ENCODE measurements around the gene MRC2. TPM values are rescaled to one million over a fixed set of nuclear protein-coding genes. Genes with fewer than 3 reads are reported as not detected.

The MRC2 gene
- total RNA-seq, 4 donors from 2014 or later = 7.9 to 47.2 (median 14.5) TPM

DNA sequence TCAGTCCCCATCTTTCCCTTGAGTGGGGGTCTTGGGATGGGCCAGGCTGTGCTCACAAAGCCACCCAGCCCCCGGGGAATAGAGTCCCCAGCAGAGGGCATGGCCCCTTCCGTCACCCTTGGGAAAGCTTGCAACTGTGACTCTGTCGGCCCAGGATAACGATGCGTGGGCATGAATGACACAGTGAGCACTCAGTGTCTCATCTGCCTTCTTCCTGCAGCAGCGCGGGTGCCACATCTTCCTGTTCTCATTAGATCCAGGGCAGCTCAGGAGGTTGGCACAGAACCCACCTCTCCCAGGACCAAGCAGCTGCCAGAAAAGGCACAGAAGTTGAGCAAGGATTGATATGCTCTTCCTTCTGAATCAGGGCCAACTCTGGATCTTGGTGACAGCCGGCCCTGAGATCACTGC is 84.7 kb downstream of the MRC2 start:
- WGBS, 2 donors (ENCODE audit: low coverage in 1 of 2) = 76% methylated on average over 8 of the region's 8 CpGs; no CpG with 5 or more reads in 1 of the 2 donors
- no peaks in the 10 kb centered on the region for H3K4me1 ChIP-seq
- no peak overlapping the region for H3K27ac ChIP-seq
- no peaks in the 10 kb centered on the region for H3K27me3 ChIP-seq
- no peak for DNase-seq
- H3K4me3 ChIP-seq = no peak overlapping the region
- TF ChIP-seq, protein P1, sequence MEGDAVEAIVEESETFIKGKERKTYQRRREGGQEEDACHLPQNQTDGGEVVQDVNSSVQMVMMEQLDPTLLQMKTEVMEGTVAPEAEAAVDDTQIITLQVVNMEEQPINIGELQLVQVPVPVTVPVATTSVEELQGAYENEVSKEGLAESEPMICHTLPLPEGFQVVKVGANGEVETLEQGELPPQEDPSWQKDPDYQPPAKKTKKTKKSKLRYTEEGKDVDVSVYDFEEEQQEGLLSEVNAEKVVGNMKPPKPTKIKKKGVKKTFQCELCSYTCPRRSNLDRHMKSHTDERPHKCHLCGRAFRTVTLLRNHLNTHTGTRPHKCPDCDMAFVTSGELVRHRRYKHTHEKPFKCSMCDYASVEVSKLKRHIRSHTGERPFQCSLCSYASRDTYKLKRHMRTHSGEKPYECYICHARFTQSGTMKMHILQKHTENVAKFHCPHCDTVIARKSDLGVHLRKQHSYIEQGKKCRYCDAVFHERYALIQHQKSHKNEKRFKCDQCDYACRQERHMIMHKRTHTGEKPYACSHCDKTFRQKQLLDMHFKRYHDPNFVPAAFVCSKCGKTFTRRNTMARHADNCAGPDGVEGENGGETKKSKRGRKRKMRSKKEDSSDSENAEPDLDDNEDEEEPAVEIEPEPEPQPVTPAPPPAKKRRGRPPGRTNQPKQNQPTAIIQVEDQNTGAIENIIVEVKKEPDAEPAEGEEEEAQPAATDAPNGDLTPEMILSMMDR (IDR thresholded peaks at IDR 0.05) = no peak
- TF ChIP-seq EP300 (IDR thresholded peaks at IDR 0.05; ENCODE audit: low read depth) = no peak
- no peak for TF ChIP-seq POLR2A (IDR thresholded peaks at IDR 0.05)
- TF ChIP-seq POLR2AphosphoS5 (IDR thresholded peaks at IDR 0.05) = no peak
- H3K36me3 ChIP-seq = no peaks in the 10 kb centered on the region
- in situ Hi-C loops (cut with MboI; ENCODE audit: low pct_ligation_motif_present in 1 of 4, low pct_unique_long_range_greater_than_20kb in 1 of 4, low sequenced_read_pairs in 3 of 4) (loop anchor here in 2 of 4 donors (10.0 to 25.0 kb wide), 2 partner anchors 253 to 700 kb away; partner anchors contain the start of gene TANC2 (in 1 of the 2)), intact Hi-C loops (cut with DNase I; ENCODE audit: low total_unique reads) (no loop called here)
- H3K9me3 ChIP-seq = no peaks in the 10 kb centered on the region

DNA sequence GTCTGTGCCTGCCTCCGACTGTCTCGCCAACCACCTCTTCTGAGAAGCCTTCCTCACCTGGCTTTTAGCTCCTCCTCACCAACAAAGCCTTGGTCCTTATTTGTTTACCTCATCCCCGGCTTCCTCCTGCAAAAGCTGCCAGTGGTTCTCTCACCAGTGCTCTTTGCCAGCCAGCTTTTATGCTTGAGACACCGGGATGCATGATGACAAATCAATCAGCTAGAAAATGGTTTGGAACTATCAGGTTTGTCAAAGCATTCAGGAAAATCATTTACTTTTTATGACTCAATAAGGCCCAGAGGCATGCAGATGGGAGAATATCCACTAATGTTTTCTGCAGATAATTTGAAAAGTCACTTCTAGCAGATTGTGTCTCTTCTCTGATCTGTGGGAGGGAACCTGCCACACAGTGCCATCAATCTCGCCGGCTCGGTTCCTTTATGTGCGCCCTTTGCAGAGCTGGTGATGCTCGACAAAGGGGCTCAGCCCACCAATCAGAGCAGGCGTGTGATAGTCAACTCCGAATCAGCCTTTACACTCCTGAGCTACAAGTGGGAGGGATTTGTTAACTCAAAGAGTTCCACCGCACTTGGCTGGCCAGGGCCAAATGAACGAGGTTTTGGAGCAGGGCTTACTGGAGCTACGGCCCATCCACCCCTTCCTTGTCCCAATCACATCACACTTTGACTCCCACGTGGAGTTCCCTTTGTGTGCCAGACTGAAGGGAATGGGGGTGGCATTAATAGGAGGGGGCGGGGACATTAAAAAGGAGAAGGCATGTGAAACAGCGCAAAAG is 85.8 kb downstream of the MRC2 start:
- Histone ChIP-seq H3K36me3 (no peaks in the 10 kb centered on the region), H3K9me3 (no peaks in the 10 kb centered on the region), H3K27me3 (no peaks in the 10 kb centered on the region), H3K27ac (no peak overlapping the region), H3K4me1 (no peaks in the 10 kb centered on the region), H3K4me3 (no peak overlapping the region)
- 87 to 89% methylated on average over 7 to 17 of the region's 17 CpGs for WGBS, 2 donors (ENCODE audit: low coverage in 1 of 2)
- in situ Hi-C loops (cut with MboI; ENCODE audit: low pct_ligation_motif_present in 1 of 4, low pct_unique_long_range_greater_than_20kb in 1 of 4, low sequenced_read_pairs in 3 of 4) (loop anchor here in 2 of 4 donors (10.0 to 25.0 kb wide), 2 partner anchors 252 to 699 kb away; partner anchors contain the start of gene TANC2 (in 1 of the 2)), intact Hi-C loops (cut with DNase I; ENCODE audit: low total_unique reads) (no loop called here)
- TF ChIP-seq POLR2AphosphoS5 (IDR thresholded peaks at IDR 0.05) (no peak), POLR2A (IDR thresholded peaks at IDR 0.05) (no peak), EP300 (IDR thresholded peaks at IDR 0.05; ENCODE audit: low read depth) (no peak)
- TF ChIP-seq, protein P1 (IDR thresholded peaks at IDR 0.05) = no peak
- no peak for DNase-seq

DNA sequence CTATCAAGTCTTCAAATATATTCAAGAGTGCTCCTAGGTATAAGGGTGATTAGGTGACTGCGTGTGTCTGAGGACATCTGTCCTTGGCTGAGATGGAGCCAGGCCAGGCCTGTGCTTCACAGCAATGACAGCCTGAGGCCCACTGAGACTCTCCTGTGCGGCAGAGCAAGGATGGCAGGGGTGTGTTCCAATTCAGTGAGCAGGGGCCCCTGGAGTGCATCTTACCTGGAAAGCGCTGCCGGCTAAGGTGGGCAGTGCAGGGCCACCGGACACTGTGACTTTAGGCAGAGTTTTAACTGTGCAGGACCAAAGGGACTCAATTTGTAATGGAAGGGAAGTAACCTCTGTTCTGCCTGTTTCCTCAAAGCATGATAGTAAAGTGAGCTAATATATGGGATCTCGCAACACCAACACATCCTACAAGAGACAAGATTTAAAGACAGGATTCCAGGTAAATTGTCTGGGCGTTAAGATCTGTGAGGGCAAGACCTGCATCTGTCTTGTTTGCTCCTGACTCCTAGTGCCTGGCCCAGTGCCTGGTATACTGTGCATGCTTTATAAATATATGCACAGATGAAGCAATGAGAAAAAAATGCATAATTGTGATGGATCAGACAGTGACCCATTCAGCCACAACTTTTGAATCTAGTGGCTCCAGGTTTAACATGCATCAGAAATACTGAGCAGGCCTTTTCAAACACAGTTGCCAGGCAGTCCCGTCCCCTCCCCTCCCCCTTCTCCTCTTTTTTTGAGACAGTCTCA is 86.7 kb downstream of the MRC2 start:
- Histone ChIP-seq H3K27ac (no peak overlapping the region), H3K4me3 (no peak overlapping the region), H3K36me3 (no peaks in the 10 kb centered on the region), H3K9me3 (no peaks in the 10 kb centered on the region), H3K4me1 (no peaks in the 10 kb centered on the region), H3K27me3 (no peaks in the 10 kb centered on the region)
- in situ Hi-C loops (cut with MboI; ENCODE audit: low pct_ligation_motif_present in 1 of 4, low pct_unique_long_range_greater_than_20kb in 1 of 4, low sequenced_read_pairs in 3 of 4) = loop anchor here in 2 of 4 donors (10.0 to 25.0 kb wide), 2 partner anchors 251 to 698 kb away; partner anchors contain the start of gene TANC2 (in 1 of the 2)
- TF ChIP-seq POLR2AphosphoS5 (IDR thresholded peaks at IDR 0.05) = no peak
- TF ChIP-seq POLR2A (IDR thresholded peaks at IDR 0.05) = no peak
- TF ChIP-seq, protein P1 (IDR thresholded peaks at IDR 0.05) = no peak
- no peak for TF ChIP-seq EP300 (IDR thresholded peaks at IDR 0.05; ENCODE audit: low read depth)
- intact Hi-C loops (cut with DNase I; ENCODE audit: low total_unique reads) = no loop called here
- no peak for DNase-seq
- 73 to 93% methylated on average over 3 to 8 of the region's 8 CpGs for WGBS, 2 donors (ENCODE audit: low coverage in 1 of 2)

DNA sequence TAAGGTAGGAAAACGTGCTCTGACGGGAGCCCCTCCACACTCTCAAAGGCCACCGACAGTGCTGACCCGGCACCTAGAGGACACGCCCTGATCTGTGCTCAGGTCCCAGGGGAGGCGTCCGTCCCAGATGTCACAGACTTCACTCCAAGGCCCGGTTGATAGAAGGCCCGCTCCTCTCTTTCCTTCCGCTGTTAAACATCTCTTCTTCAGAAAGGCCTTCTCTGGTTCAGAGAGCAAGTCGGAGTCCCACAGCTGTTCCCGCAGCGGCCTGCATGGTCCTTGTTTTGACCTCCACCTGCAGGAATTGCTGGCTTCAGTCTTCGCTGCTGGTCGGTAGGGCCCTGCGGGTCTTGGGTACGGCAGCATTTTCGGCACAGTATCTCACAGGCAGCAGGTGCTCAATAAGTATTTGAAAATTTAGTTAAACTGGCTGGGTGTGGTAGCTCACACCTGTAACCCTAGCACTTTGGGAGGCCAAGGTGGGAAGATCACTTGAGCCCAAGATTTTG is 88.5 kb downstream of the MRC2 start:
- Histone ChIP-seq H3K27me3 (peaks cover under 1% of the 10 kb centered on the region), H3K27ac (no peak overlapping the region), H3K4me1 (no peaks in the 10 kb centered on the region), H3K4me3 (no peak overlapping the region), H3K36me3 (no peaks in the 10 kb centered on the region), H3K9me3 (no peaks in the 10 kb centered on the region)
- in situ Hi-C loops (cut with MboI; ENCODE audit: low pct_ligation_motif_present in 1 of 4, low pct_unique_long_range_greater_than_20kb in 1 of 4, low sequenced_read_pairs in 3 of 4) = loop anchor here in 2 of 4 donors (10.0 to 25.0 kb wide), 2 partner anchors 249 to 696 kb away; partner anchors contain the start of gene TANC2 (in 1 of the 2)
- WGBS, 2 donors (ENCODE audit: low coverage in 1 of 2) = 96% methylated on average over 18 of the region's 18 CpGs; no CpG with 5 or more reads in 1 of the 2 donors
- intact Hi-C loops (cut with DNase I; ENCODE audit: low total_unique reads) = no loop called here
- DNase-seq = no peak
- TF ChIP-seq POLR2A (IDR thresholded peaks at IDR 0.05) (no peak), POLR2AphosphoS5 (IDR thresholded peaks at IDR 0.05) (no peak), EP300 (IDR thresholded peaks at IDR 0.05; ENCODE audit: low read depth) (no peak)
